IMR-90 (cell line): Measurements from ENCODE around the gene RNF144B. TPM values are rescaled to one million over a fixed set of nuclear protein-coding genes. Genes with fewer than 3 reads are reported as not detected.
A peak's percentile ranks its signal among the peaks of the same experiment; 100 is the strongest.

ENCODE experiments used
- ATAC-seq: fragments of 200-7000 bp; cut with Tn5 transposase; 2 replicates; pipeline ENCODE4 v1.9.1; 2020; ENCODE audit warnings: low read depth, mild to moderate bottlenecking, moderate library complexity
- BruUV-seq: library from RNA; stranded (reverse); fragments of 400-500 nt; replicated peaks from 2 replicates; lab custom pipeline; 2021; lab: Mats Ljungman, UMichigan
- CTCF ChIA-PET: fragments of 300-600 bp; formaldehyde crosslinking; extraction: SDS; loops from one replicate; lab custom pipeline; 2021; ENCODE audit warnings: antibody characterized with exemption; lab: Yijun Ruan, JAX
- POLR2A ChIA-PET: fragments of 300-600 bp; sonication (Branson Sonifier 250); formaldehyde crosslinking; loops from one replicate; lab custom pipeline; 2022; ENCODE audit warnings: antibody characterized with exemption; ENCODE audit not compliant: unreplicated experiment; lab: Charles Lee
- DNase-seq: peaks from one replicate; pipeline ENCODE4 v3.0.0; 2013
- H2AFZ ChIP-seq: replicated peaks from 2 replicates; pipeline ENCODE3; 2013; ENCODE audit warnings: low read length, mild to moderate bottlenecking; ENCODE audit not compliant: poor library complexity
- H2AK5ac ChIP-seq: 2 replicates; pipeline ENCODE4 v1.6.1; 2013; ENCODE audit warnings: low read depth, low read length, inconsistent platforms
- H2AK9ac ChIP-seq: replicated peaks from 2 replicates; pipeline ENCODE3; 2013; ENCODE audit warnings: mild to moderate bottlenecking, low read depth, low read length, moderate library complexity; ENCODE audit not compliant: poor library complexity
- H2BK120ac ChIP-seq: 2 replicates; pipeline ENCODE4 v1.6.1; 2013; ENCODE audit warnings: low read depth, low read length, inconsistent platforms
- H2BK15ac ChIP-seq: 3 replicates; pipeline ENCODE4 v1.6.1; 2013; ENCODE audit warnings: low read depth, low read length, inconsistent platforms
- H2BK20ac ChIP-seq: 2 replicates; pipeline ENCODE4 v1.6.1; 2013; ENCODE audit warnings: low read depth, mild to moderate bottlenecking, inconsistent platforms, low read length, moderate library complexity
- H2BK5ac ChIP-seq: 2 replicates; pipeline ENCODE4 v1.6.1; 2013; ENCODE audit warnings: mild to moderate bottlenecking, low read depth, low read length, inconsistent platforms; ENCODE audit not compliant: poor library complexity, severe bottlenecking
- H3K14ac ChIP-seq: replicated peaks from 2 replicates; pipeline ENCODE4 v1.6.1; 2013; ENCODE audit warnings: low read depth, low read length, inconsistent platforms
- H3K18ac ChIP-seq: 2 replicates; pipeline ENCODE4 v1.6.1; 2013; ENCODE audit warnings: low read depth, low read length, control low read depth
- H3K23ac ChIP-seq: 2 replicates; pipeline ENCODE4 v1.6.1; 2013; ENCODE audit warnings: low read depth, low read length, inconsistent platforms
- H3K27ac ChIP-seq: 2 replicates; pipeline ENCODE4 v1.5.1; 2013; ENCODE audit warnings: mild to moderate bottlenecking, control low read depth, low read length; ENCODE audit not compliant: insufficient read depth
- H3K27me3 ChIP-seq: 2 replicates; pipeline ENCODE4 v1.6.1; 2013; ENCODE audit warnings: low read length; ENCODE audit not compliant: control insufficient read depth, insufficient read depth
- H3K36me3 ChIP-seq: 2 replicates; pipeline ENCODE4 v1.6.1; 2013; ENCODE audit warnings: low read length, mixed read lengths; ENCODE audit not compliant: control insufficient read depth, insufficient read depth
- H3K4ac ChIP-seq: 2 replicates; pipeline ENCODE4 v1.6.1; 2013; ENCODE audit warnings: low read depth, low read length, inconsistent platforms
- H3K4me1 ChIP-seq: 2 replicates; pipeline ENCODE4 v1.6.1; 2013; ENCODE audit warnings: low read length, mixed read lengths; ENCODE audit not compliant: control insufficient read depth, insufficient read depth
- H3K4me2 ChIP-seq: 2 replicates; pipeline ENCODE4 v1.6.1; 2013; ENCODE audit warnings: low read depth, mild to moderate bottlenecking, control low read depth, low read length, moderate library complexity
- H3K4me3 ChIP-seq: 2 replicates; pipeline ENCODE4 v1.5.1; 2013; ENCODE audit warnings: low read depth, mild to moderate bottlenecking, control low read depth, low read length, moderate library complexity; ENCODE audit not compliant: insufficient read depth
- H3K56ac ChIP-seq: 2 replicates; pipeline ENCODE4 v1.6.1; 2013; ENCODE audit warnings: low read length, inconsistent platforms; ENCODE audit not compliant: insufficient read depth; ENCODE audit errors: extremely low read depth
- H3K79me1 ChIP-seq, 2 experiments: 2 replicates each; pipeline ENCODE4 v1.6.1; 2013; ENCODE audit warnings: low read length in 2 of 2, inconsistent platforms in 1 of 2, low read depth in 1 of 2
- H3K9ac ChIP-seq: 2 replicates; pipeline ENCODE4 v1.6.1; 2013; ENCODE audit warnings: low read depth, low read length, control low read depth
- H3K9me1 ChIP-seq: 2 replicates; pipeline ENCODE4 v1.6.1; 2013; ENCODE audit warnings: low read length, inconsistent platforms; ENCODE audit not compliant: insufficient read depth
- H3K9me3 ChIP-seq: 2 replicates; pipeline ENCODE4 v1.6.1; 2013; ENCODE audit warnings: low read length; ENCODE audit not compliant: control insufficient read depth, insufficient read depth
- H4K20me1 ChIP-seq: 2 replicates; pipeline ENCODE4 v1.6.1; 2013; ENCODE audit warnings: low read length, inconsistent platforms; ENCODE audit not compliant: insufficient read depth
- H4K5ac ChIP-seq: 2 replicates; pipeline ENCODE4 v1.6.1; 2013; ENCODE audit warnings: mild to moderate bottlenecking, low read depth, low read length, control low read depth
- H4K8ac ChIP-seq, 2 experiments: 2 replicates each; pipeline ENCODE4 v1.6.1; 2013; ENCODE audit warnings: low read depth in 2 of 2, low read length in 2 of 2, control low read depth in 1 of 2, inconsistent platforms in 1 of 2
- H4K91ac ChIP-seq: 2 replicates; pipeline ENCODE4 v1.6.1; 2013; ENCODE audit warnings: low read depth, low read length, inconsistent platforms; ENCODE audit not compliant: insufficient read depth
- CEBPB ChIP-seq: IDR thresholded peaks from 2 replicates; pipeline ENCODE4 v1.6.1; 2012; ENCODE audit warnings: low read depth, low read length, improper control_type of control experiment
- MXI1 ChIP-seq: IDR thresholded peaks from 2 replicates; pipeline ENCODE4 v1.6.1; 2012; ENCODE audit warnings: low read depth, mild to moderate bottlenecking, low read length, moderate library complexity, borderline replicate concordance
- WGBS, 2 experiments: methylation state at CpG; one replicate each; pipeline versions ENCODE4 v1.1.5 to v1.1.7; 2013; ENCODE audit warnings: missing lambda C conversion rate in 2 of 2; ENCODE audit not compliant: insufficient read length in 1 of 2; ENCODE audit errors: extremely low coverage in 2 of 2; 5-methylcytosine and 5-hydroxymethylcytosine counted together
- dilution Hi-C: fragments of 300-500 bp; cut with HindIII; formaldehyde crosslinking; loops from one replicate; pipeline ENCODE4 v1.14.3; 2018; ENCODE audit warnings: low sequenced_read_pairs; ENCODE audit not compliant: unreplicated experiment
- in situ Hi-C: fragments of 300-500 bp; cut with MboI; formaldehyde crosslinking; loops from 3 replicates; pipeline ENCODE4 v1.14.3; 2019; ENCODE audit warnings: low sequenced_read_pairs, inconsistent platforms, mixed read lengths
- intact Hi-C: fragments of 100-400 bp; cut with micrococcal nuclease; formaldehyde crosslinking; loops from 2 replicates; pipeline ENCODE4 v1.10.0; 2022
- polyA plus RNA-seq, 3 experiments: library from polyadenylated mRNA; depleted of rRNA; stranded (reverse); fragments of >200 nt; gene quantifications; 2 replicates each; pipeline ENCODE4 v1.2.3, GENCODE V29; 2012; ENCODE audit warnings: low replicate concordance in 1 of 3
- total RNA-seq: library from RNA; depleted of rRNA; stranded (reverse); fragments of >200 nt; gene quantifications from 2 replicates; pipeline ENCODE4 v1.2.3, GENCODE V29; 2012

The RNF144B gene
- total and polyA plus RNA-seq, 2 of the 4 experiments (the other 2 are of a cell fraction), result 0.44 to 2.7 TPM

DNA sequence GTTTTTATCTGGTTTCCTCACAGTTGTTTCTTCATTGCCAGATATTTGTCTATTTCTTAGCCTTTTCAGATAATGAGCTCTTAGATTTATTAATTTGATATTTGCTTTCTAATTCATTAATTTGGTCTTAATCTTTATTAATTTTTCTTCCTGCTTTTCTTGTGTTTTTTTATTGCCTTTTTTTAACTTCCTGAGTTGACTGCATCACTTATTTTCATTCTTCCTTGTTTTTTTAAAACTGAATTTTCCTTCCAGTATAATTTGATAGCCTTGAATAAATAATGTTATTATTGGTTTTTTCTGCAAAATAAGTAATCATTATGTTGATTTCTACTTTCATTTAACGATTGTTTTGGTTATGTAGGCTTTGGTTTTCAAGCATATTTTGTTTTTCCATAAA is 91.5 kb downstream of the RNF144B start:
- no peak overlapping the region for H2AK9ac ChIP-seq
- no peak overlapping the region for H3K23ac ChIP-seq
- no peak overlapping the region for H2BK15ac ChIP-seq
- no peak for ATAC-seq
- H3K4me2 ChIP-seq, result no peak overlapping the region
- no peak overlapping the region for H3K9ac ChIP-seq
- no CpG with 5 or more reads among the region's 1 CpG for WGBS, 2 experiments
- in situ Hi-C loops (no loop called here), intact Hi-C loops (no loop called here), dilution Hi-C loops (no loop called here)
- H3K27me3 ChIP-seq, result peaks cover 4% of the 10 kb centered on the region
- ChIA-PET POLR2A (no interaction called here), CTCF (interaction anchor here (0.5 kb wide), 1 partner anchor 100 kb away, joined by 3 read pairs; no protein-coding TSS in a partner anchor)
- H4K20me1 ChIP-seq, result no peaks in the 10 kb centered on the region
- no peak overlapping the region for H3K14ac ChIP-seq
- no peak overlapping the region for H3K4ac ChIP-seq
- no peaks in the 10 kb centered on the region for H3K36me3 ChIP-seq
- H3K9me3 ChIP-seq, result no peaks in the 10 kb centered on the region
- no peaks in the 10 kb centered on the region for H3K4me1 ChIP-seq
- H2AK5ac ChIP-seq, result no peak overlapping the region
- H4K8ac ChIP-seq, result no peak overlapping the region
- no peak overlapping the region for H2BK20ac ChIP-seq
- no peak overlapping the region for H3K4me3 ChIP-seq
- H3K18ac ChIP-seq, result no peak overlapping the region
- H3K9me1 ChIP-seq, result peaks cover 3% of the 10 kb centered on the region; the same call in 1 of the 2 replicates
- BruUV-seq, result no TSS peak
- no peak overlapping the region for H2AFZ ChIP-seq
- H2BK5ac ChIP-seq, result no peak overlapping the region
- DNase-seq, result no peak
- no peak overlapping the region for H3K56ac ChIP-seq
- no peak overlapping the region for H2BK120ac ChIP-seq
- H4K91ac ChIP-seq, result no peak overlapping the region
- H3K27ac ChIP-seq, result no peak overlapping the region
- no peak overlapping the region for H4K5ac ChIP-seq
- TF ChIP-seq MXI1 (no peak), CEBPB (0 out of 2 replicates have a peak, but pooled peaks have one; percentile 32)
- H3K79me1 ChIP-seq, result no peaks in the 10 kb centered on the region
